ENCODE measurements around the gene SNRNP48.

The SNRNP48 gene

GRCh38 chr6:7559651-7560385 lies 30.2 kb upstream of the SNRNP48 start:
- DNase-seq = no peak

GRCh38 chr6:7561153-7561964 lies 28.6 kb upstream of the SNRNP48 start:
- DNase-seq = no peak

GRCh38 chr6:7562769-7563168 lies 27.2 kb upstream of the SNRNP48 start:
- no peak for DNase-seq

GRCh38 chr6:7566107-7566506 lies 23.9 kb upstream of the SNRNP48 start:
- DNase-seq = no peak

GRCh38 chr6:7566617-7567173 lies 23.3 kb upstream of the SNRNP48 start:
- DNase-seq = no peak

- DNase-seq = no peak
Measured at GRCh38 chr6:7568021-7568420, 22.0 kb upstream of the SNRNP48 start.

GRCh38 chr6:7569082-7569481 lies 20.9 kb upstream of the SNRNP48 start:
- DNase-seq = no peak

GRCh38 chr6:7572213-7572943 lies 17.6 kb upstream of the SNRNP48 start:
- DNase-seq = no peak

GRCh38 chr6:7574500-7574899 lies 15.5 kb upstream of the SNRNP48 start:
- DNase-seq = no peak

GRCh38 chr6:7578516-7578915 lies 11.5 kb upstream of the SNRNP48 start:
- no peak for DNase-seq

GRCh38 chr6:7578931-7579330 lies 11.1 kb upstream of the SNRNP48 start:
- no peak for DNase-seq

GRCh38 chr6:7579851-7580250 lies 10.1 kb upstream of the SNRNP48 start:
- DNase-seq = no peak

GRCh38 chr6:7580537-7580926 lies 9.5 kb upstream of the SNRNP48 start:
- DNase-seq = no peak

- no peak for DNase-seq
Measured at GRCh38 chr6:7580927-7581618, 8.9 kb upstream of the SNRNP48 start.

GRCh38 chr6:7585287-7585930 lies 4.6 kb upstream of the SNRNP48 start:
- DNase-seq = no peak

GRCh38 chr6:7587631-7588100 lies 2.3 kb upstream of the SNRNP48 start:
- no peak for DNase-seq

- no peak for DNase-seq
Measured at GRCh38 chr6:7588506-7588905, 1.5 kb upstream of the SNRNP48 start.

GRCh38 chr6:7589221-7589620 lies 777 bp upstream of the SNRNP48 start:
- DNase-seq = no peak

- no peak for DNase-seq
Measured at GRCh38 chr6:7590918-7591302, 912 bp downstream of the SNRNP48 start.

GRCh38 chr6:7591770-7592169 lies 1.8 kb downstream of the SNRNP48 start:
- DNase-seq = no peak

GRCh38 chr6:7593229-7593628 lies 3.2 kb downstream of the SNRNP48 start:
- no peak for DNase-seq

GRCh38 chr6:7594579-7595125 lies 4.7 kb downstream of the SNRNP48 start:
- DNase-seq = no peak
